ENCODE measurements around the gene AKAP4. TPM values are rescaled to one million over a fixed set of nuclear protein-coding genes. Genes with fewer than 3 reads are reported as not detected.

The AKAP4 gene
- total RNA-seq, 2 donors from 2014 or later, result not detected

DNA sequence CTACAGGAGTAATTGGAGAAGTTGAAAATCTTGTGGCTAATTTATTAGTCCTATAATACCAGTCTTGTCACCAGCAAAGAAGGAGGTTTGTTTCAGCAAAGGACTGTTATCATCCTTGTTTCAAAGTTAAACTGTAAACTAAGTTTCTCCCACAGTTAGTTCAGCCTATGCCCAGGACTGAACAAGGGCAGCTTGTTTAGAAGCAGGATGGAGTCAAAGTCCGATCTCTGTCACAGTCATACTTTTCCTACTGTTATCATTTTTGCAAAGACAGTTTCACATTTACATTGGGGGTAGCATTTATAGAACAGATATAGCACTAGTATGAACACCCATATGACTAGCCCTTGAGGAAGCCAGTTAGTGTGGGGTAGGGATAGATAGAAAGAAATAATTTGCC lies 46.4 kb downstream of the AKAP4 start:
- TF ChIP-seq, protein P1, sequence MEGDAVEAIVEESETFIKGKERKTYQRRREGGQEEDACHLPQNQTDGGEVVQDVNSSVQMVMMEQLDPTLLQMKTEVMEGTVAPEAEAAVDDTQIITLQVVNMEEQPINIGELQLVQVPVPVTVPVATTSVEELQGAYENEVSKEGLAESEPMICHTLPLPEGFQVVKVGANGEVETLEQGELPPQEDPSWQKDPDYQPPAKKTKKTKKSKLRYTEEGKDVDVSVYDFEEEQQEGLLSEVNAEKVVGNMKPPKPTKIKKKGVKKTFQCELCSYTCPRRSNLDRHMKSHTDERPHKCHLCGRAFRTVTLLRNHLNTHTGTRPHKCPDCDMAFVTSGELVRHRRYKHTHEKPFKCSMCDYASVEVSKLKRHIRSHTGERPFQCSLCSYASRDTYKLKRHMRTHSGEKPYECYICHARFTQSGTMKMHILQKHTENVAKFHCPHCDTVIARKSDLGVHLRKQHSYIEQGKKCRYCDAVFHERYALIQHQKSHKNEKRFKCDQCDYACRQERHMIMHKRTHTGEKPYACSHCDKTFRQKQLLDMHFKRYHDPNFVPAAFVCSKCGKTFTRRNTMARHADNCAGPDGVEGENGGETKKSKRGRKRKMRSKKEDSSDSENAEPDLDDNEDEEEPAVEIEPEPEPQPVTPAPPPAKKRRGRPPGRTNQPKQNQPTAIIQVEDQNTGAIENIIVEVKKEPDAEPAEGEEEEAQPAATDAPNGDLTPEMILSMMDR (IDR thresholded peaks at IDR 0.05), result no peak

DNA sequence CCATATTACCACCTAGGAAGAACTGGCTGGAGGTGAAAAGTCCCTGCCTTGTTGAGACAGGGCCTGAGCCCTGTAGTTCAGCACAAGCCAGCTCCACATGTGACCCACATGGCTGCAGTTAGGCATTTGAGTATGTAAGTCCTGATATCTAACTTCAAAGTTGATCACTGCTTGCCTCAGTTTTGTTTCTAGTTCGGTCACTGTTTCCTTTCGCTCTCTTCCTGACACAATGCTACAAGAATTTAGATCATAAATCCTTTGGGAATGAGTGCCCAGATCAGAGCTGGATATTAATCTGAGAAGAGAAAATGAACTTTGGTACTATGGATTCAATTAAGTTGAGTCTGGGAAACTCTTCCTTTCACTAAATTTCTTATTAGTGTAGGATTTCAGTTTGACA lies 48.4 kb downstream of the AKAP4 start:
- no peaks in the 10 kb centered on the region for H3K27me3 ChIP-seq
- no peak overlapping the region for H3K4me3 ChIP-seq
- TF ChIP-seq, protein P1 (IDR thresholded peaks at IDR 0.05), result no peak
- no peaks in the 10 kb centered on the region for H3K9me3 ChIP-seq
- no peaks in the 10 kb centered on the region for H3K4me1 ChIP-seq
- DNase-seq (ENCODE audit: low spot score), result no peak
- no peaks in the 10 kb centered on the region for H3K36me3 ChIP-seq
- H3K27ac ChIP-seq, result no peak overlapping the region

More for the DNA sequence above, 46.4 kb downstream of the AKAP4 start:
- H3K9me3 ChIP-seq, result no peaks in the 10 kb centered on the region
- DNase-seq (ENCODE audit: low spot score), result no peak
- H3K4me1 ChIP-seq, result no peaks in the 10 kb centered on the region
- H3K36me3 ChIP-seq, result no peaks in the 10 kb centered on the region
- H3K27me3 ChIP-seq, result no peaks in the 10 kb centered on the region
- H3K27ac ChIP-seq, result no peak overlapping the region
- no peak overlapping the region for H3K4me3 ChIP-seq

DNA sequence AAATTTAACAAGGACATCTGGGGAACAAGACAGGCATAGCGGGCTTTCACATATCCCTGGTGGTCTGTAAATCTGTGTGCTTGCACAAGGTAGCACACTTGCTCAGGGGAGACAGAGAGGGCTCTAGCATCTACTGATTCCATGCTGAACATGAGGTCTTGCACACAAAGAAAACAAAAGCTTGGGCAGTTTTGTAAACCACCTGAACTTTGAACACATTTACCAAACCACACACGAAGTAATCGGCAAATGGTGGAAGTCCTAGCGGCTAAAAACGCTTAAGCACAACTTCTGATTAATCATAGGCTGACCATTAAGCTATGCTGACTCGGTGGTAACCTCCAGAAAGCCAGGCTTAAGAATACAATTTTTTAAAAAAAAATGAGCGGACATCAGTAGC lies 52.8 kb downstream of the AKAP4 start:
- no peaks in the 10 kb centered on the region for H3K4me1 ChIP-seq
- no peak overlapping the region for H3K27ac ChIP-seq
- H3K9me3 ChIP-seq, result no peaks in the 10 kb centered on the region
- H3K27me3 ChIP-seq, result no peaks in the 10 kb centered on the region
- no peak overlapping the region for H3K4me3 ChIP-seq
- no peak for DNase-seq (ENCODE audit: low spot score)
- TF ChIP-seq, protein P1 (IDR thresholded peaks at IDR 0.05), result no peak
- H3K36me3 ChIP-seq, result no peaks in the 10 kb centered on the region

Other genes with a start within 250 kb of the AKAP4 start
- gene CCNB3, start 3.8 kb upstream of the AKAP4 start, total RNA-seq, result not detected